GM12875 (cell line): ENCODE data around the gene RNF123.

ENCODE experiments used
- H3K4me3 ChIP-seq: one replicate; pipeline ENCODE4 v1.5.1; 2011; ENCODE audit warnings: low read depth, low read length, control low read depth
- TF ChIP-seq, protein P1 (sequence below): IDR thresholded peaks from 2 replicates; pipeline ENCODE4 v1.5.1; 2011; ENCODE audit warnings: low read depth, mild to moderate bottlenecking, control low read depth, inconsistent platforms, low read length, moderate library complexity, borderline replicate concordance; ENCODE audit not compliant: insufficient read depth

Gene RNF123

DNA sequence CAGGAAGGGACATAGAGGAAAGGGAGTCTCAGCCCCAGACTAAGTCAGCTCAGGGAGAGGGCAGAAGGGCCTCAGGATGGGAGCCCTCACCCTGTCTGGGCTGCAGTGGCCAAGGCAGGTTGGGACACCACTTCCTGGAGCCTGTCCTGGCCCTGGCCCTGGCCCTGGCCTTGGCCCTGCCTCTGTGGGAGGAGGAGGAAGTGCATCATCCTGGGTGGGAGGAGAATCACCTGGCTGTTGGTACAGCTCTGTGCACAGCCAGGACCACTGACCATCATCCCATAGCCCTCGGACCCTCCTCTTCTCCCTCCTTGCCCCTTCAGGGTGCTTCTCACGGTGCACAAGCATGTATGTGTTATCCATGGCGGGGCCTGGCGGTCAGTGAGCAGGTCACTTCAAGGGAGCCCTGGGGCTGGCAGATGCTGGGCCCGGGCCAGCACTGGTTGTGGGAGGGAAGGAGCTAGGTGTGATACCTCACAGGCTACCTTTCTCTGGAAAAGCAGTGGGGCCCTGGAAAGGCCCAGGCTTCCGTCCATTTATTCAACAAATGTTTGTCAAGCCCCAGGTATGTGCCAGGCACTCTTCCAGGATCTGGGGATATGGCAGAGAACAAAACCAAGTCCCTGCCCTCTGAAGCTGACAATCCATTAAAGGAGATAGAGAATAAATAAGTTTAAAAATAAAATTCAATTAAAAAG is 23.4 kb upstream of the RNF123 start:
- TF ChIP-seq, protein P1, sequence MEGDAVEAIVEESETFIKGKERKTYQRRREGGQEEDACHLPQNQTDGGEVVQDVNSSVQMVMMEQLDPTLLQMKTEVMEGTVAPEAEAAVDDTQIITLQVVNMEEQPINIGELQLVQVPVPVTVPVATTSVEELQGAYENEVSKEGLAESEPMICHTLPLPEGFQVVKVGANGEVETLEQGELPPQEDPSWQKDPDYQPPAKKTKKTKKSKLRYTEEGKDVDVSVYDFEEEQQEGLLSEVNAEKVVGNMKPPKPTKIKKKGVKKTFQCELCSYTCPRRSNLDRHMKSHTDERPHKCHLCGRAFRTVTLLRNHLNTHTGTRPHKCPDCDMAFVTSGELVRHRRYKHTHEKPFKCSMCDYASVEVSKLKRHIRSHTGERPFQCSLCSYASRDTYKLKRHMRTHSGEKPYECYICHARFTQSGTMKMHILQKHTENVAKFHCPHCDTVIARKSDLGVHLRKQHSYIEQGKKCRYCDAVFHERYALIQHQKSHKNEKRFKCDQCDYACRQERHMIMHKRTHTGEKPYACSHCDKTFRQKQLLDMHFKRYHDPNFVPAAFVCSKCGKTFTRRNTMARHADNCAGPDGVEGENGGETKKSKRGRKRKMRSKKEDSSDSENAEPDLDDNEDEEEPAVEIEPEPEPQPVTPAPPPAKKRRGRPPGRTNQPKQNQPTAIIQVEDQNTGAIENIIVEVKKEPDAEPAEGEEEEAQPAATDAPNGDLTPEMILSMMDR, result no peak
- H3K4me3 ChIP-seq, result no peak overlapping the region

DNA sequence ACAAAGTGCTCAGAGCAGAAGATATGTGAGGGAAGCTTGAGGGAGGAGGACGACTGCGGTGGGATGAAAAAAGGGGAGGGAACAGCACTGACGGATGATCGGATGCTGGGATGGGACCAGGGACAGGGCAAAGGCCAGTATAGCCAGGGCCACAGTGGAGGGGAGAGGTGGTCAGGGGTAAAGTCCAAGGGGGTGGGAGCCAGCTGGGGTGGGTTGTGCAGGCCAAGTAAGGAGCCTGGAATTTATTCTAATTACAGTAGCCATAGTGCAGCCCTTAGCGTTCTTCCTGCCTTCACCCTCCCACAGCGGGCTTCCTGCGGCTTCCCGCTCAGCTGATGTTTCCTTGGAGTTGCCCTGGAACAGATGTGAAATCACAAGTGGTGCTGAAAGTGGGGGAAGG is 22.8 kb upstream of the RNF123 start:
- TF ChIP-seq, protein P1, result no peak
- no peak overlapping the region for H3K4me3 ChIP-seq

DNA sequence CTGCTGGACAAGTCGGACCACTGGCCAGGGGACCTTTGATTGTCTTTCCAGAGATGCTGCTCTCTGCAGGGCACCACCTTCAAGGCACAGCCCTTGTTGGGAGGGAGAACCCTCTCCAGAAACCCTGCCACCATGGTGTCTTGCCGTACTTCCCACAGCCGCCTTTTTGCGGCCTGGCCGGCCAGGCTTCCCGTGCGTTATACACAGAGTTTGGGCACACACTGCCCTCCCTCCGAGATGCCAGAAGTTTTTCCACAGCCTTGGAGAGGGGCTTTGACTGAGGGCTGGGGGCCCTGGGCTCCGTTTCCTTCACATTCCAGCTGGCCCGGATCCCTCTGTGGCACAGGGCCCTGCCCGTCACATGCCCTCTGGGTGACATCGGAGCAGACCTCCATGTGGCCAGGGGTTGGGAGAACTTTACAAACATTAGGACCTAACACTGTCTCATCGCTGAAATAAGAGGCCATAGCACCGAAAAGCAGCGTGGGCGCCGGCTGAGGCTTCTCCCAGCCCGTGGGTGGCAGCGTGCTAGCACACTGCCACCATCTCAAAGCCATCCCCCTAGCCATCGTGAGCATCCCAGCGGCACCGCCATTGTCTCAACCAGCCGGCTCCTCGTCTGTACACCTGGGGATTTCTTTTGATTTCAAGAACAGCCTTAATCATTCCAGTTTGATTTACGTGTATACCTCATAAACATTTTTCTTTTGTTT is 21.5 kb upstream of the RNF123 start:
- H3K4me3 ChIP-seq, result no peak overlapping the region
- TF ChIP-seq, protein P1, result no peak

DNA sequence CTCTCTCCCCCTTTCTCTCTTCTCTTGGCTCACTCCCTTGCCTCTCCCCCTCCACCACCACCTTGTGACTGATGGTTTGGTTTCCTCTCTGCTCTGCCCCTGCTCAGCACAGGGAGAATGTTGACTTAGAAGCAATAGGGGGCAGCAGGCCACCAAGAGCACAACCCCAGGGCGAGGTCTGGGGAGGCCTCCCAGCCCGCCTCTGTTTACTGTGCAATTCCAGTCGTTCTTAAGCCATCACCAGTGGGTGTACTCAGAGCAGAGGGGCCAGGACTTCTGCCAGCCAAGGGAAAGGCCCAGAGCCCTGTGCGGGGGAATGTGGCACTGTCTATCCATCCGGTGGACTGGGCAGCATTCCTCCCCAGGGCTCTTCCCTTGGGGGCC is 21.0 kb upstream of the RNF123 start:
- H3K4me3 ChIP-seq, result no peak overlapping the region
- TF ChIP-seq, protein P1, result no peak

DNA sequence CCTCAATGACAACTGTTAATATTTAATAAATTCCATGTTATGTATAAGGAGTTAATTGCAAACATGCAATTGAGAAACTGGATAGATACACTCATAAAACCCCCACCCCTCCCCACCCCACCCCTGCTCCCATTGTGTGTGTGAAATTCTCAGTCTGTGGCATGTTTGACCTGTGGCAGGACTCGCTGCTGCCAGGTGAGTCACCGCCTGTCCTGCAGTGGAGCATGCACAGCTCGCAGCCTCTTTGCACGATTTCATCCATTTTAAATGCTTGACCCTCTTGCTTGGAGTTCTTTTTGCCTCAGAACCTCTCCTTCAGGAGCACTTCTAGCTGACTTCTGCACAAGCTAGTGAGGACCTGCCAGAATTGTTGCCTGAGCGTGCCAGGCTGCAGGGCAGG is 20.5 kb upstream of the RNF123 start:
- TF ChIP-seq, protein P1, result no peak
- no peak overlapping the region for H3K4me3 ChIP-seq

DNA sequence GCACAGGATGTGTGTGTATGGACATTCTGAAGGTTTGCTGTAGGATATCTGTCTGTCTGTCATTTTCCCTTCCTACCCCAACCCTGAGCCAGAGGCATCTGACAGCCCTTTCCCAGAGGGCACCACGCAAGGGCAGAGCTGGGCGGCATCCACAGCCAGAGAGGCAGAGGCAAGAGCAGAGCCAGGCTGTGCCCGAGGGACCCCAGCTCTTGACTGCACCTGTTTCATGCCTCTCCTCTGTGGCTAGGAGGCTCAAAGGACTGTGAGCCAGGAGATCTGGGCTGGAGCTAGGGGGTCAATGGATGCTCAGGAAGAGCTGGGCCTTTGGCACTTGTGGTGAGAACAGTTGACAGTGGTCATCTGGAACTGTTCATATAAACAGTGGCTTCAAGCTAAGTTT is 20.0 kb upstream of the RNF123 start:
- TF ChIP-seq, protein P1, result no peak
- H3K4me3 ChIP-seq, result no peak overlapping the region

DNA sequence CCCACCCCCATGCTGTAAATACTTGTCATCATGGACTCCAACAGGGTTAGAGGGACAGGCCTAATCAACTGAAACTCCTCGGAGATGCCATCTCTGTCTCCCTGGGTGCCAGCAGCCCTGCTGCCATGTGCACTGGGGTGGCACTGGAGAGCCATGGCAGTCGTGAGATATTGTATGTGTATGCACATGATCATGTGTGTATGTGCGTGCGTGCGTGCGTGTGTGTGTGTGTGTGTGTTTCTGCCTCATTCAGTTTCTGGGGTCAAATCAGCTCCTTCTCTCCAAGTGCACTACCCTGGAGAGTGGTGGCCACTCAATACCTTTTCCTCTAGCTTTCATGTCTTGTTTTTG is 18.4 kb upstream of the RNF123 start:
- TF ChIP-seq, protein P1, result no peak
- no peak overlapping the region for H3K4me3 ChIP-seq
